HG03135 (cell line): ENCODE results near the gene NFKBIA.
"Not testable (repeated sequence)": the region's sequence is repeated elsewhere in the genome, so short reads cannot be mapped to it uniquely, and the experiment has no call there.

Experiments used
- ATAC-seq: cut with Tn5 transposase; IDR thresholded peaks from one replicate; pipeline ENCODE4 v1.9.1; 2021; ENCODE audit warnings: mild to moderate bottlenecking, moderate library complexity; ENCODE audit not compliant: unreplicated experiment

The NFKBIA gene

DNA sequence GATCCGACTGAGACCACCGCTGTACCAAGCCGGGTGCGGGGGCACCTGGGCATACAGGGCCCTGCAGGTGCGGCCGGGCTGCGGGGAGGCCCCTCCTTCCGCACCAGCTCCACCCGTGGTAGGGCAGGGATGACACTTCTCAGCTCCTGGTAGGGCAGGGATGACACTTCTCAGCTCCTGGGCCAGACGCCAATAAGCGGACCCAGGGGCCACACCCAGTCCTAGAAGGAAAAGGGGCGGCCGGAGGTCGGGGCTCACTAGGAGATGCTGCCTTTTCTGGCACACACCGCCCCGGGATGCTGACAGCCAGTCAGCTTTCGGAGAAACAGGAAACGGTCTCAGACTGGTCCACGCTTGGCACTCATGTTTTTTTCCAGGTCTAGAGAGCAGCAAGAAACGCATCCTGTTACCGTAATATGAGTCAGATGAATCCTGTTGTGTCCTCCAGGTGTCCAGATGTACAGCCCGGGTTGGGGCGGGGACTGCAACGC, 34.8 kb downstream of the NFKBIA start:
- no peak for ATAC-seq

DNA sequence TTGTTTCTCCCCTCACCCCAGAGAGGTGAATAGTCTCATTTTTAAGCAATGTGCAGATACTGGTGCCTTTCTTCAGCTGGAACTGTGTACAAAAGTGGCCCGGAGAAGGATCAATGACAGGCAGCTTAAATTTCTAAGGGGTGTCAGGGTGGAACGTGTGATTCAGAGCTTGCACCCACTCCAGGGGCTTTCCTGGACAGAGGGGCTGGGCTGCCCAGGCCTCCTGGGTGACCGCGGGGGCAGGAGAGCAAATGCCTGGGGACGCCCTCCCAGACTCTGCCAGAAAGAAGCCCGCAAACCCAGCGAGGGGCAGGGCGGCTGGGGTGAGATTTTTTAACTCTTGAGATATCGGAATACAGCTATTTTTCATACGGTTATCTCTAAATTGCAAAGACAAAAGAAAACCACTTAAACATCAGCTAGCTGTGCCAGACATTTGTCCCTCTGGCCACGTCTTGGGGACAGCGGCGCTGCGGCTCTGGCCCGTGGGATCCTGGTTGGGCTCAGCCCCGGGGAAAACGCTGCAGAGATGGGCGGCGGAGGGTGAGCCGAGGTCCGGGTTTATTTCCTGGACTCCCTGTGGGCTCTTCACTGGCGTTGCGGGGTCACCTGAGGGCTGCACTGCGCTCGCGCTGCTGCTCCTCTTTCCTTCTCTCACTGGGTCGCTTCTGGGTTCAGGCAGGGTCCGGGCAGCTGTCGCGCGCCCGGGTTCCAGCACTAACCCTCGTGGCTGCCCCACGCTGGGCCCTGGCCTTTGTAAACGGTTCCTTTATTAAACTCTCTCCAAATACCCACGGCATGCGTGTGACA, 35.8 kb downstream of the NFKBIA start:
- ATAC-seq = no peak

DNA sequence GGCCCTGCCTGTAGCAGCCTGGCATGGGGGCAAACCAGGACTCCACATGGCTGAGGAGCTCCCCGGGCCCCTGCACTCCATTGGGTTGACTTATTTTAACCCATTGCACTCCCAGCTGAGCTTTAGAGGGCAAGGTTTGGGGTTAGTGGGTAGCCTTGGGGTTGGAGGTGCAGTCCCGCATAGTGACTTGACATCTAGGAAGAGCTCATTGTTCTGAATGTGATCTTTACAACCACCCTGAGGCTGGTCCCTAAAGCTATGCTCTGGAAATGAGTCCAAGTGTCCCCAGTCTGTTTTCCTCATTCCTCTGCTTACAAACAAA, 36.4 kb downstream of the NFKBIA start:
- no peak for ATAC-seq

DNA sequence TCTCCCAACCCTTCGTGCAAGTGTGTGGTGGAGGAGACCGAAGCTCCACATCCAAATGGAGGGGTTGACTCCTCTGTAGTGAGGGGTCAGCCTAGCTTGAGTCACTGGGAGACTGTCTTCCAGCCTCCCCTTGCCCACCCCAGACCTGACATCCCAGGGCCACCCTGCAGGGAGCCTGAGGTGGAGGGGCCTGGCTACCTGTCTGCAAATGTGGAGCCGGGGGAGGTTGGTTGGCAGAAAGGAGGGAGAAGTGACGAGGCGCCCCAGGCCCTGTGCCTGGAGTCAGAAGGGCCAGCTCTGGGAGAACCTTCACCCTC, 37.5 kb downstream of the NFKBIA start:
- no peak for ATAC-seq

DNA sequence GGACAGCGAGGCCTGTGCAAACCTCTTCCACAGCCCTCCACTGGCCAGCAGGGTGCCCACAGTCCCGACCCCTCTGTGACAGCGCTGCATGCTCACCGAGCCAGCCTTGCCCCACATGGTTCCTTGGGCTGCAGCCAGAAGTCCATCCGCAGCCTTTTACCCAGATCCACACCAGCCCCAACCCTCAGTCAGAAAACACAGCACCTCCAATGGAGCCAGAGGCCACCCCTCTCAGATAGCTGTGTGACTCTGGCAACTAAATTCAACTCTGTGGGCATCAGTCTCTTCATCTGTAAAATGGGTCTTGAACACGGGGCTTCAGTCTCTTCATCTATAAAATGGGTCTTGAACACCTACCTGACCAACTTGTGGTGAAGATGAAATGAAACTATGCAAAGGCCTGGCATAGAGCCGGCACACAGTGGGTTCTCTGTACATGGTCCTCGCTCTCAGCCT, 38.0 kb downstream of the NFKBIA start:
- no peak for ATAC-seq

DNA sequence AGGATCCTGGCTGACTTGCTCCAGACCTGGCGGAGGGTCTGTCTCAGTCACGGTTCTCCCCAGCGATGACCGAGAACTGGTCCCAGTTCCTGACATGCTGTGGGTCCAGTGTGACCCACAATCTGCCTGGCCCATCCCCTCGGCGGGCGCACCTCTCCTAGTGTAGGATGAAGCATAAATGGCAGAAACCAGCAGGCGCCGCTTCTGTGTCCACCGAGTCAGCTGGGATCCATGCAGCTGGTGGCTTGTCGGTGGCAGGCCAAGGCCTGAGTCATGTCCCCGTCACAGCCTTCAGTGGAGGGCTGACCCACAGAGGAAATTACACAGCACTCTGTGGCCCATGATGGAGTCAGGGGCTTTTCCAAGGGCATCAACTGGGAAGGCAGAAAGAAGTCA, 38.5 kb downstream of the NFKBIA start:
- no peak for ATAC-seq

DNA sequence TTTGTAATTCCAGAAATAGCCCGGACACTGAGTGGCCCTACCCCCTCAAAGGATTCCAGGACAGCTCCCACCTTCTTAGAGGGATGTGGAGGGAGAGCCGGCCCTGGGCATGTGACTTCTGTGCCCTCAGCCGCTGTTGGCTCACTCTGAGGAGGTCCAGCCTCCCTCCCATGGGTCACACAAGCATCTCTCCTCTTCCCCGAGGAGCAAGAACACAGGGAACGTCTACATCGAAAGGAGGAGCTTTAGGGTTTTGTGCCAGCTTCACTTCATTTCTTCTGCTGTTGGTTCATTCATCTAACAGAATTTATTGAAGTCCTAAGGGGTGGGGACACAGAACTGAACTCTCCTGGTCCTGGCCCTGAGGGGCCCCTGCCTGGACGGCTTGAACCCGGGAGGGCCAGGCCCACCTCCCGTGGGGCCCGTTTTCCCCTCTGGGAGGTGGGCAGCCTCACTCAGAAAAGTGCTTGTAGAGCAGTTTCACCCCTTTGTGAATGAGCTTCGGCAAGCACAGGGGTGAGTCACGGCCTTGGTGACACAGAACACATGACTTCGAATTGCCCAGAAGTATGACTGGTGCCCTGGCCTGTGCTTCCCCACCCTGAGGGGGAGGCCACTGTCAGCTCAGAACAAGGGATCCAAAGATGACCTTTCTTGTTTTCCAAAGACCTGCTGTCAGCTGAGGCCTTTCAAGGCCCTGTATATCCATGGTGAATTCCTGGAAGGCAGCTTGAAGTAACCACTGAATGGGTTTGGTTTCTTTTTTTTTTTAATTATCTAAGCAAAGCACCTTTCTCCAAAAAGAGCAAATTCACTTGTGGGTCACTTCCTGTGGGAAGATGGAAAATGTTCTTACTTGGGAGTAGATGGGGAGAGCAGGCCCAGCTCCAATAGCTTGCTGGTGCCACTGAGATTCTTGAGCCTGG, 39.2 kb downstream of the NFKBIA start:
- ATAC-seq = no peak

DNA sequence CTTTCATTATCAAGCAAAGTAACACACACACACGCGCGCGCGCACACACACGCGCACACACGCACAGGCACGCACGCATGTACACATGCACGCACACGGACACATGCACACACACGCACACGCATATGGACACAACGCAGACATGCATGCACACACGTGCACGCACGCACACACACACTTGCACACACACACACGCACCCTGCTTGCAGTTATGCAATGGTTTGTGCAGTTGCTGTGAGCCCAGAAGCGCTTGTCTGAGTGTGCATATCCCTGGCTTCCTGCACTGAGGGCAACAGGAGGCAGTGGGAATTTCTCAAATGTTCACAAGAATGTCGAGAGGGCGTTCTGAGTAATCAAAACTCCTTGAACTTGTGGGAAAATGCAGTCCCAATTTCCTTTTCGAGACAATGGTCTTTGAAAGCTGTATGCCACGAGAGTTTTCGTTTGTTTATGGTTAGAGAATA, 41.6 kb downstream of the NFKBIA start:
- no peak for ATAC-seq

DNA sequence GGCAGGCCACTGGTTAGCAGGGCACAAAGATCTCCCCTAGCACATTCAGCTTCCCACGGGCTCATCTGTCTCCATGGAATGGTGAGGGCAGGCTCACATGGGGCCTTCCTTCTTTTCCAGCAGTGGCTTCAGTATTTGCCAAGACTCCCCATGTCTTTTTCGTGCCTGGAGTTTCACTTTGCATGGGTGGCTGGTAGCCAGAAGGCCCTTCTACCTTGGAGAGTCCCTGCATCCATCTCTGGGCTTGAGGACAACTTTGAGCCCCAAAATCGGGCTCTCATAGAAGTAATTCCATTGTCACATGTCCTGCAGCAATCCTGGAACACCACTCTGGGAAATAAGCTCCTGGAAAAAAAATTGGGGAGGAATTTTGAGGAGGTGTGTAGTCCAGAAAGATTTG, 42.1 kb downstream of the NFKBIA start:
- ATAC-seq = no peak

DNA sequence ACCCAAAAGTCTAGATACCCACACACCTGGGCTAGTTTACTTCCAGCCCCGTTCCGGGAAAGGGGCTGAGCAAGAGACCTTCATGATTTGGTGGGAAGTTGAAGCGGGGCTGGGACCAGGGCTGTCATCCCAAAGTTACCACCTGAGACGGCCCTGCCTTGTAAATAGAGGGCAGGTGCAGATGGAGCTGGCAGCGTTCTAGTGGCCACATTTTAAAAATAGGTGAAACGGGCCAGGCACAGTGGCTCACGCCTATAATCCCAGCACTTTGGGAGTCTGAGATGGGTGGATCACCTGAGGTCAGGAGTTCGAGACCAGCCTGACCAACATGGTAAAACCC, 43.4 kb downstream of the NFKBIA start:
- no peak for ATAC-seq

DNA sequence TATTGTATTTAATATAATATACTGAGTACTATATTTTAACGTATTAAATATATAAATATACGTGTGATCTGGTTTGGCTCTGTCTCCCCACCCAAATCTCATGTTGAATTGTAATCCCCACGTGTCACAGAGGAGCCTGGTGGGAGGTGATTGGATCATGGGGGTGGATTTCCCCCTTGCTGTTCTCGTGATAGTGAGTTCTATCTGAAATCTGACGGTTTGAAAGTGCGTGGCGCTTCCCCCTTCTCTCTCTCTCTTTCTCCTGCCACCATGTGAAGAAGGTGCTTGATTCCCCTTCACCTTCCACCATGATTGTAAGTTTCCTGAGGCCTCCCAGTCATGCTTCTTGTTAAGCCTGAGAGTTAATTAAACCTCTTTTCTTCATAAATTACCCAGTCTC, 44.9 kb downstream of the NFKBIA start:
- not testable (repeated sequence) for ATAC-seq

DNA sequence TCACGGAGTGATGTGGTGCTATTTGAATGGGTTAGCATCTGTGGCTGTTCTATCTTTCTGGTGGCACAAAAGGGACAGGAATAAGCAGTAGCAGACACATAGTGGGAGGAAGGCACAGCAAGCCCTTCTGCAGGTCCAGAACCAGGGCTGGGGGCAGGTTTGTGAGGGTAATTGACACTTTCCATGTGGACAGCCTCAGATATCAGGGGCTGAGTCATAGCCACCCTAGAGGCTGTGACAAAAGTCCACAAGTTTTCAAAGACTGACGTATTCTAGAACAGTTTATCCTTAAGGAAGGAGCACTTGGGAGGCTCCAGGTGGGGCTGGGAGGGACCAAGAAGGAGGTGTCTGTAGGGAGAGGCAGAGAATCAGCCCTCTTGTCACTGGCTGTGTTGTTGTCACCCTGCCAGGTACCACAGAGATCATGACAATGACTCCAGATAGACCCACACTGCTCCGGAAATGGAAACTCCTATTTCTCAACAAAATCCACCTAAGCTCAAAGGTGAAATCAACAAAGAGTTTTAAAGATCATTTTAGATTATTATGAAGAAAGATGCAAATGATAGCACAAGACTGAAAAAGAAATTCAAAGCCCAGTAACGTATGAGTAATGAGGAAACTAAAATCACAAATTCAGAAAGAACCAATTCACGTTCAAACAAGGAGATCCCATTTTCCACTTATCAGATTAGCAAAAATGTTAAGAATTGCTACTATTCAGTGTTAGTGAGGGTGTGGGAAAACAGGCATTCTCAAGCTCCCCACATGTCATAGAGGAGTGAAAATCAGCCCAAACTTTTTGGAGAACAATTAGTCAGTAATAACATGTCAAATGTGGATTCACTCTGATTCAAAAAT, 48.3 kb downstream of the NFKBIA start:
- no peak for ATAC-seq

DNA sequence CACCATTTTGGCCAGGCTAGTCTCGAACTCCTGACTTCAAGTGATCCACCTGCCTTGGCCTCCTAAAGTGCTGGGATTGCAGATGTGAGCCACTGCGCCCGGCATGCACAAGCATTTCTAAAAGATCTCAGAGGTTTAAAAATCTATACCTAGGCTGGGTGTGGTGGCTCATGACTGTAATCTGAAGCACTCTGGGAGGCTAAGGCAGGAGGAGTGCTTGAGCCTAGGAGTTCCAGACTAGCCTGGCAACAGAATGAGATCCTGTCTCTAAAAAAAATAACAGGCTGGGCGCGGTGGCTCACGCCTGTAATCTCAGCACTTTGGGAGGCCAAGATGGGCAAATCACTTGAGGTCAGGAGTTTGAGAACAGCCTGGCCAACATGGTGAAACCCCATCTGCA, 49.3 kb downstream of the NFKBIA start:
- ATAC-seq = not testable (repeated sequence)

DNA sequence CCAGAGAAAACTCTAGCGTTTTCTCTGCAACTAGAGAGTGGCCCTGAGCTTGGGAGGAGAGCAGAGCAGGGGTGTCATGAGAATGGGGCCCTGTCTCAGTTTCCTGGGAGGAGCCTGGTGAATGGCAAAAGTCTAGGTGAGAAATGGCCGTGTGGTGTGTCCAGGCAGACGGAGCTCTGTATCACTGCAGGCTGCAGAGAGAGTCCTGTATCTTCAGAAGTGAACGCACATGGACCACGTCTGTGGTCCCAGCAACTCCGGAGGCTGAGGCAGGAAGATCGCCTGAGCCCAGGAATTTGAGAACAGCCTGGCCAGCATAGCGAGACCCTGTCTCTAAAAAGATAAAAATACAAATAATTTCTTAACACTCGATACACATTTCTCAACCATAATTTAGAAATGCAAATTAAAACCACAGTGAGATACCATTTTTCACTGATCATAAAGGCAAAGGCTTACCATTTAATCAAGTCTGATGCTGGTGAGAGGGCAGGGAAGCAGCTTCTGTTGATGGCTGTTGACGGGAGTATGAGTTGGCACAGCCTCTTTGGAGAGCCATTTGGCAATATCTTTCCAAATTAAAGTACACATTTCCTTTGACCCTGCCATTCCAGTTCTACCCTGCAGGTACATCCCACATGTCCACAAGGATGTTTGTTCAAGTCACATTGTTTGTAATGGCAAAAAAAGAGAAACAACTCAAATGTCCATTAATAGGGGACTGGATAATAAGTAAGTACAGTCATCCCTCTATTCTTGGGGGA, 51.0 kb downstream of the NFKBIA start:
- ATAC-seq = no peak

DNA sequence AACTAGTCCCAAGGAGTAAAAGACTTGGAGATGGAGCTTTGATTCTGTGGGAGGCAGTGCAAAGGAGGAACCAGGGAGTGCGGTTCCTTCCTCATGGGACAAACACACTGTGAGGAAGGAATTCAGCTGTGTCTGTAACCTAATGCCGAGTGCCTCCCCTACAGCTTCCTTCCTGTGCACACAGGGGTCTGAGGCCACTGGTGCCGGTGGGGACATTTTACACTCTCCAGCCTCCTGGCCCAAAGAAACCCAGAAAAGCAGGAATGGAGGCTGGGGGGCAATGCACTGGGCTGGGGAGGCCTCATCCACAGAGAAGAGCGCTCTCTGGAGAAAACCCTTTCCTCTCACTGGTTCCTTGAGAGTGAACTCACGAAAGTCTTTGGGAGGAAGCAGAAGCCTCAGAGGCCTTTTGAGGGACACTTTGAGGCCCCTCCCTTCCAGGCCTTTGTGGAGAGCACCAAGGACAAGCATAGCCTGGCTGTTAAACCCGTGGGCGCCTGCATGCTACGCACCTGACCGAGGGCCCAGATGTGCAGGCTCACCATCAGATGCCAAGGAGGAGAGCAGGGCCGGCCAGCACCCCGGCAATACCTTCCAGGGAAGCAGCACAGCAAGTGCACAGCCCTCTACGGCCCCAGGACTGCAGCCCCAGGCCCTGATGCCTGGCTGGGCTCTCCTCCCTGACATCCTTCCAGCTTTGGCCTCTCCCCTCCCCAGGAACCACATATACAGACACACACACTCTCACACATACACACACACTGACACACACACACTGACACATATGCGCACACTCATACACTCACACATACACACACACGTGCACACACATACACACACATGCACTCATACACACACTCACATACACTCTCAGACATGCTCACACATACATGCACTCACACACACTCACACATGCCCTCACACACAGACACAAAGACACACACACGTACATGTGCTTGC, 52.0 kb downstream of the NFKBIA start:
- no peak for ATAC-seq

DNA sequence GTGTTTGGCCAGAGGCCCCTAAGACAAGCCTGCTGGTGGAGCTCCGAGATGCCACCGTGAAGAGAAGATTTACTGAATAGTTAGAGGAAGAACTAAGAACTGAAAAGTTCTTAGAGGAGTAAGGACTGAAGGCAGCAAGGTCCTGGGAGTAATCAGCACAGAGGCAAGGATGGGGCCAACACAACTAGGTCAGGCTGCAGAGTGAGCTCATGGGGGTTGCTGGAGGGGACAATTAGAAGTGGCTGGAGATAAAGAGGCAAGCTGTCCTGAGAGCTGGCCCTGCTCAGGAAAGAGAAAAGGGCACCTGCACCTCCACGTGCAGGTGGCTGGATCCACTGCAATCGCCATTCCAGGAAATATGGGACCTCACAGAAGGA, 52.7 kb downstream of the NFKBIA start:
- ATAC-seq = no peak
